Loucy (cell line): ENCODE data around the gene MICAL3.

ENCODE experiments used
- H2AFZ ChIP-seq: fragments of 200-600 bp; sonication (generic); 2 replicates; pipeline ENCODE4 v1.6.0; 2016; ENCODE audit warnings: antibody characterized with exemption, mild to moderate bottlenecking, low read length, moderate library complexity
- H3F3A ChIP-seq: fragments of 200-600 bp; 2 replicates; pipeline ENCODE4 v1.6.0; 2016; ENCODE audit warnings: antibody characterized with exemption, low read depth, mild to moderate bottlenecking
- H3K27me3 ChIP-seq: fragments of 200-600 bp; sonication (generic); 2 replicates; pipeline ENCODE4 v1.6.1; 2014; ENCODE audit warnings: low read length, mild to moderate bottlenecking; ENCODE audit not compliant: insufficient read depth, poor library complexity, severe bottlenecking
- H3K36me3 ChIP-seq: fragments of 200-600 bp; sonication (generic); 2 replicates; pipeline ENCODE4 v1.6.1; 2016; ENCODE audit warnings: low read length; ENCODE audit not compliant: insufficient read depth
- H3K4me1 ChIP-seq: fragments of 200-600 bp; sonication (generic); 2 replicates; pipeline ENCODE4 v1.5.1; 2014; ENCODE audit warnings: low read length, mild to moderate bottlenecking; ENCODE audit not compliant: insufficient read depth, poor library complexity, severe bottlenecking
- H3K4me2 ChIP-seq: fragments of 200-600 bp; sonication (generic); 2 replicates; pipeline ENCODE4 v1.6.0; 2014; ENCODE audit warnings: antibody characterized with exemption, low read length, low read depth, mild to moderate bottlenecking; ENCODE audit not compliant: poor library complexity, severe bottlenecking
- H3K4me3 ChIP-seq: fragments of 200-600 bp; sonication (generic); 2 replicates; pipeline ENCODE4 v1.5.1; 2014; ENCODE audit warnings: low read length, mild to moderate bottlenecking, mixed read lengths; ENCODE audit not compliant: poor library complexity, severe bottlenecking
- H3K79me2 ChIP-seq: fragments of 200-600 bp; sonication (generic); 2 replicates; pipeline ENCODE4 v1.6.1; 2014; ENCODE audit warnings: low read length; ENCODE audit not compliant: insufficient read depth
- H3K9ac ChIP-seq: fragments of 200-600 bp; sonication (generic); 2 replicates; pipeline ENCODE4 v1.6.0; 2014; ENCODE audit warnings: mild to moderate bottlenecking, low read depth, low read length, moderate library complexity; ENCODE audit not compliant: poor library complexity, severe bottlenecking
- H3K9me2 ChIP-seq: fragments of 200-600 bp; sonication (generic); replicated peaks from 2 replicates; pipeline ENCODE4 v1.6.1; 2016; ENCODE audit warnings: low read depth, low read length, mixed read lengths
- H3K9me3 ChIP-seq: fragments of 200-600 bp; sonication (generic); 2 replicates; pipeline ENCODE4 v1.6.1; 2014; ENCODE audit warnings: mild to moderate bottlenecking, antibody characterized with exemption, low read length, low read depth; ENCODE audit not compliant: insufficient read depth
- H4K20me1 ChIP-seq: fragments of 200-600 bp; sonication (generic); 2 replicates; pipeline ENCODE4 v1.6.0; 2014; ENCODE audit warnings: antibody characterized with exemption, low read length, mild to moderate bottlenecking; ENCODE audit not compliant: insufficient read depth, poor library complexity, severe bottlenecking
- CTCF ChIP-seq: fragments of 200-600 bp; sonication (generic); conservative IDR thresholded peaks from 2 replicates; pipeline ENCODE4 v1.5.1; 2014; ENCODE audit warnings: mild to moderate bottlenecking, antibody characterized with exemption, low read length
- EZH2phosphoT487 ChIP-seq: fragments of 200-600 bp; IDR thresholded peaks from 2 replicates; pipeline ENCODE4 v1.6.1; 2018; ENCODE audit warnings: antibody characterized with exemption, mild to moderate bottlenecking, moderate library complexity, borderline replicate concordance

MICAL3 gene

DNA sequence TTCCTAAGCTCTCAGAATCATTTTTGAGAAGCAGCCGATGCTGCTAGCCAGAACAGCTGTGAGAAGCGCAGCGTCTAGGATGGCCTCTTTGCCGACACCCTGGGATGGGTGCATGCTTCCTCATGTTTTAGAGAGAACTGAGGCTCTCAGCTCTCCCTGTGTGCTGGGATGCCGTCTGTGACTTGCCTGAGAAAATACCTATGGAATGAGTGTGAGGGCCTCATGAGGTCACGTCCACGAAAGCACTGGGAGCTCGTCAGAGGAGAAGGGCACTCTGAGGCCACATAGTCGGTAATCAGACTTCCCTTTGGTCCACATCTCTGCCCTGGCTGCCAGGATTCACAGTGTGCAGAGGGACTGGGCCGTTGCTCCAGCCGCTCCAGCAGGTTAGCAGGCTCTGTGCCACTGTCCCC is 54.7 kb downstream of the MICAL3 start:
- no peaks in the 10 kb centered on the region for H3K27me3 ChIP-seq
- TF ChIP-seq CTCF (no peak), EZH2phosphoT487 (no peak)
- no peak overlapping the region for H3K9ac ChIP-seq
- H3K4me2 ChIP-seq = peak overlapping the region; percentile 39
- no peaks in the 10 kb centered on the region for H4K20me1 ChIP-seq
- peaks cover 94% of the 10 kb centered on the region for H3K79me2 ChIP-seq
- H3K4me1 ChIP-seq = peaks cover 29% of the 10 kb centered on the region
- H2AFZ ChIP-seq = no peak overlapping the region
- H3K4me3 ChIP-seq = no peak overlapping the region
- no peaks in the 10 kb centered on the region for H3F3A ChIP-seq
- H3K9me3 ChIP-seq = no peaks in the 10 kb centered on the region
- H3K36me3 ChIP-seq = no peaks in the 10 kb centered on the region
- no peaks in the 10 kb centered on the region for H3K9me2 ChIP-seq

GRCh38 chr22:17968126-17968525 is 56.2 kb downstream of the MICAL3 start:
- no peaks in the 10 kb centered on the region for H4K20me1 ChIP-seq
- H3K27me3 ChIP-seq = no peaks in the 10 kb centered on the region
- H3K9me3 ChIP-seq = no peaks in the 10 kb centered on the region
- H3K4me3 ChIP-seq = no peak overlapping the region
- no peak overlapping the region for H3K4me2 ChIP-seq
- H3K9me2 ChIP-seq = no peaks in the 10 kb centered on the region
- no peak for TF ChIP-seq EZH2phosphoT487
- TF ChIP-seq CTCF = no peak
- no peak overlapping the region for H3K9ac ChIP-seq
- no peak overlapping the region for H2AFZ ChIP-seq
- H3K36me3 ChIP-seq = no peaks in the 10 kb centered on the region
- no peaks in the 10 kb centered on the region for H3F3A ChIP-seq
- peaks cover 29% of the 10 kb centered on the region for H3K4me1 ChIP-seq
- H3K79me2 ChIP-seq = peaks cover 94% of the 10 kb centered on the region

- Histone ChIP-seq H3K27me3 (no peaks in the 10 kb centered on the region), H3K79me2 (peaks cover 94% of the 10 kb centered on the region), H3K9me2 (no peaks in the 10 kb centered on the region), H3F3A (no peaks in the 10 kb centered on the region), H3K4me3 (no peak overlapping the region), H2AFZ (no peak overlapping the region), H3K9ac (no peak overlapping the region), H3K9me3 (no peaks in the 10 kb centered on the region), H3K36me3 (no peaks in the 10 kb centered on the region), H4K20me1 (peaks cover 6% of the 10 kb centered on the region), H3K4me2 (no peak overlapping the region), H3K4me1 (peaks cover 29% of the 10 kb centered on the region)
- TF ChIP-seq EZH2phosphoT487 (no peak), CTCF (no peak)
Measured at GRCh38 chr22:17966403-17966717, 58.0 kb downstream of the MICAL3 start.
